Endothelial cell of umbilical vein (primary cell): Measurements from ENCODE around the gene CDR2.
"Not testable (repeated sequence)": the region's sequence is repeated elsewhere in the genome, so short reads cannot be mapped to it uniquely, and the experiment has no call there.

Experiments used
- FOS ChIP-seq: IDR thresholded peaks from 2 replicates; pipeline ENCODE4 v1.6.1; 2011; ENCODE audit warnings: mild to moderate bottlenecking, low read length, moderate library complexity, borderline replicate concordance; ENCODE audit not compliant: insufficient read depth
- GATA2 ChIP-seq: IDR thresholded peaks from 2 replicates; pipeline ENCODE4 v1.7.0; 2011; ENCODE audit warnings: low read depth, mild to moderate bottlenecking, moderate library complexity, mixed read lengths, low read length; ENCODE audit not compliant: insufficient read length, insufficient read depth
- POLR2A ChIP-seq: IDR thresholded peaks from 2 replicates; pipeline ENCODE4 v1.6.1; 2012; ENCODE audit warnings: low read depth, mild to moderate bottlenecking, control low read depth, low read length
- POLR2AphosphoS5 ChIP-seq: IDR thresholded peaks from 2 replicates; pipeline ENCODE4 v1.6.1; 2012; ENCODE audit warnings: low read depth, mild to moderate bottlenecking, control low read depth, low read length, moderate library complexity; ENCODE audit not compliant: insufficient read depth
- TF ChIP-seq, protein P1 (sequence below), 2 donors: IDR thresholded peaks; 1 replicate in 1 of 2; 2 replicates in 1 of 2; pipeline ENCODE4 v1.5.1; 2011; ENCODE audit warnings: low read length in 2 of 2, mild to moderate bottlenecking in 2 of 2, moderate library complexity in 2 of 2, control low read depth in 1 of 2, inconsistent platforms in 1 of 2, low read depth in 1 of 2; ENCODE audit not compliant: insufficient read depth in 1 of 2; ENCODE audit errors: extremely low read depth in 1 of 2
- TF ChIP-seq, protein P2 (sequence below): IDR thresholded peaks from 2 replicates; pipeline ENCODE4 v1.6.1; 2011; ENCODE audit not compliant: insufficient read depth, insufficient read length

DNA sequence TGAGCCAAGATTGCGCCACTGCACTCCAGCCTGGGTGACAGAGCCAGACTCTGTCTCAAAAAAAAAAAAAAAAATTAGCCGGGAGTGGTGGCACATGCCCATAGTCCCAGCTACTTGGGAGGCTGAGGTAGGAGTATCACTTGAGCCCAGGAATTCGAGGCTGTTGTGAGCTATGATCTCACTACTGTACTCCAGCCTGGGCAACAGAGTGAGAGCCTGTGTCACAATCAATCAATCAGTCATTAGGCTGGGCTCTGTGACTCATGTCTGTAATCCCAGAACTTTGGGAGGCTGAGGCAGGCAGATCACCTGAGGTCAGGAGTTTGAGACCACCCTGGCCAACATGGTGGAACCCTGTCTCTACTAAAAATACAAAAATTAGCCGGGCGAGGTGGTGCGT lies 43.4 kb upstream of the CDR2 start:
- TF ChIP-seq, protein P1, sequence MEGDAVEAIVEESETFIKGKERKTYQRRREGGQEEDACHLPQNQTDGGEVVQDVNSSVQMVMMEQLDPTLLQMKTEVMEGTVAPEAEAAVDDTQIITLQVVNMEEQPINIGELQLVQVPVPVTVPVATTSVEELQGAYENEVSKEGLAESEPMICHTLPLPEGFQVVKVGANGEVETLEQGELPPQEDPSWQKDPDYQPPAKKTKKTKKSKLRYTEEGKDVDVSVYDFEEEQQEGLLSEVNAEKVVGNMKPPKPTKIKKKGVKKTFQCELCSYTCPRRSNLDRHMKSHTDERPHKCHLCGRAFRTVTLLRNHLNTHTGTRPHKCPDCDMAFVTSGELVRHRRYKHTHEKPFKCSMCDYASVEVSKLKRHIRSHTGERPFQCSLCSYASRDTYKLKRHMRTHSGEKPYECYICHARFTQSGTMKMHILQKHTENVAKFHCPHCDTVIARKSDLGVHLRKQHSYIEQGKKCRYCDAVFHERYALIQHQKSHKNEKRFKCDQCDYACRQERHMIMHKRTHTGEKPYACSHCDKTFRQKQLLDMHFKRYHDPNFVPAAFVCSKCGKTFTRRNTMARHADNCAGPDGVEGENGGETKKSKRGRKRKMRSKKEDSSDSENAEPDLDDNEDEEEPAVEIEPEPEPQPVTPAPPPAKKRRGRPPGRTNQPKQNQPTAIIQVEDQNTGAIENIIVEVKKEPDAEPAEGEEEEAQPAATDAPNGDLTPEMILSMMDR (IDR thresholded peaks at IDR 0.05; ENCODE audit: extremely low read depth in 1 of 2, insufficient read depth in 1 of 2, low read depth in 1 of 2, low read length in 2 of 2): not testable (repeated sequence)
- TF ChIP-seq FOS, POLR2A, GATA2, POLR2AphosphoS5: not testable (repeated sequence)
- TF ChIP-seq, protein P2, sequence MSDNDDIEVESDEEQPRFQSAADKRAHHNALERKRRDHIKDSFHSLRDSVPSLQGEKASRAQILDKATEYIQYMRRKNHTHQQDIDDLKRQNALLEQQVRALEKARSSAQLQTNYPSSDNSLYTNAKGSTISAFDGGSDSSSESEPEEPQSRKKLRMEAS: not testable (repeated sequence)
